Midbrain (tissue), 1 donor: ENCODE measurements around the gene ASH1L.
"Not testable (repeated sequence)": the region's sequence is repeated elsewhere in the genome, so short reads cannot be mapped to it uniquely, and the experiment has no call there.

Source experiments
- DNase-seq: peaks from one replicate; lab custom pipeline; 2025; lab: John Stamatoyannopoulos, UW

ASH1L gene

DNA sequence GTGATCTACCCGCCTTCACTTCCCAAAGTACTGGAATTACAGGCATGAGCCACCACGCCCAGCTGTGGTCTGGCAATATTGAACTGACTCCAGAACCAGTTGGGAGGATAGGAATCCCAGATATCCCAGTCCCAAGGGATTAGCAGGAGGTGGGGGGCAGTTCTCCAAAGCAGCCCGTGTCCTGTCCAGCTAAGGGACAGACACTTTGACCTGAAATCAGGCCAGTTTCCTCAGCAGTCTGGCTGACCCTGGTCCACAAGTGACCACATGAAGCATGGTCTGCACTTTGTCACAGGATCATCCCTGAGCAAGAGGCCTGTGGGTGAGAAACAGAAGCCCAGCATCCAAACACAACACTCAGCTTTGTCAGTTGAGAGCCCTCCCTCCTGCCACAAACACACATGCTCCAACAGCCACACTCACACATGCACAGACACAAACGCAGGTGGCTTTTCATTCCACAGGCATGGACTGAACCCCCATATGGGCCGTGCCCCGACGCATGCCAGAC, 256.7 kb downstream of the ASH1L start:
- no peak for DNase-seq

- DNase-seq: no peak
Measured at GRCh38 chr1:155304558-155305063, 258.0 kb downstream of the ASH1L start.

DNA sequence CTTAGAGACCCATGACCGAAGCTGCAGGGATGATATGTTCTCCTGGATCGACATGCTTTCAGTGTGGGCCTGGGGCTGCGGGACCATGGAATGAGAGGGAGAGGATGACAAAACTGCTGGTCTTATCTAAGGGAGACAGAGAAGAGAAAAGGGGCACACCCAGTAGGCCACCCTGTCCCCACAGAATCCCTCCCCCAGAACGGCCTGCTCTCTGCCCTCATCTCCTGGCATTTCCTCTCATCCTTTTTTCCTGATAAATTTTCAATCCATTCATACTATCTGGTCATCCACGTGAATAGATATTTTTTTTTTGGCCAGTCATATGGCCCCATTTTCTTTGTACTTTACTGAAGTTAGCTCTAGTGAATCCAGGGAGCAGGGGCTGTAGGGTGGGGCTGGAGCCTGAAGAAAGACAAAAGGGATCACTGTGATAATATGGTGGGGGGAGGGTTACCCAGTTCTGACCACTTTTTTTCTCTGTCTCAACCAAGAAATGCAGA, 261.2 kb downstream of the ASH1L start, which contains the start of gene PKLR:
PKLR (minus strand) TSS at position 97 of the 500 bp plus-strand sequence; CDS start at position 54, 43 bp downstream.
- no peak for DNase-seq

GRCh38 chr1:155300553-155301329, 261.9 kb downstream of the ASH1L start:
- DNase-seq: no peak

DNA sequence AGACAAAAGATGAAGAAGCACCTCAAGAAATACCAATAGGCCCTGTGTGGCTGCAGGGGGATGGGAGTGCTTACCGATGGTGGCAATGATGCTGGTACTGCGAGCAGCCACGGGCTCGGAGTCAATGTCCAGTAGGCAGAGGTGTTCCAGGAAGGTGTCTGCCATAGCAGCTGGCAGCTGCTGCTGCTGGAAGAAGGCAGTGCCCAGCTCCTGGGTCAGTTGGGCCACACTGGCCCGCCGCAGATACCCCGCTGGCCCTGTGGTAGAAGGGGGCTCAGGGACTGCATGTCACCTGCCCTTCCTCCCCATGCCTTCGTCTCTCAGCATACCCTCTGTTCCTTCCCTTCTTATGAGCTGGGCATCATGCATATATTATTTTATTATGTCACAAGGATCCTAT, 262.6 kb downstream of the ASH1L start:
- DNase-seq: no peak

DNA sequence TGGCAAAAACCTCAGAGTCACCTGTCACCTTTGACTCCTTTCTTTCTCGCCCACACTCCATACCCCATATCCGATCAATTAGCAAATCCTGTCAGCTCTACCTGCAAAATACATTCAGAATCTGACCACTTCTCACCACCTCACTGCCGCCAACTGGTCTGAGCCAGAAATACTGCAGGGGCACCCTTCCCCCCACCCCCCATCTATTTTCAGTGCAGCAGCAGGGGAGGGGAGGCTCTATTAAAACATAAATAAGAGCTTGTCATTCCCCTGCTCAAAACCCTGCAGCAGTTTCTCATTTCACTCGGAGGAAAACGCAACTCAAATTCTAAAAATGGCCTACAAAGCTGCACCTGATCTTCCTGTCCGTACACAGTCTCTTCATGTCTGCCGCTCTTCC, 265.2 kb downstream of the ASH1L start:
- DNase-seq: no peak

- DNase-seq: no peak
Measured at GRCh38 chr1:155296661-155297060, 265.9 kb downstream of the ASH1L start.

DNA sequence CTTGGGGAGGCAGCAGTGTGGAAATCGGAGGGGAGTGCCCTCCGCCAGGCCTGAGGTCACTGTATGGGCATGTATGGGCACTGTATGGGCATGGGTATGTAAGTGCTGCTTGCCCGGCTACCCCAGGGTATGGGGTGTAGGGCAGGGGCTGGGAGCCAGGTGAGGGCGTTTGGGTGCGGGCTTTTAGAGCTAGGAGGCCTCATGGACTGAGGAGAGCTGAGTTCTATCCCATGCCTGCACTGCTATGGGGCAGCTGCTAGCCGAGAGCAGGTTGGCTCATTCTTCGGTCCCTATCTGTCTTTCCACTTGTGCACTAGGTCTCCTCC, 266.7 kb downstream of the ASH1L start:
- no peak for DNase-seq

GRCh38 chr1:155295183-155295941, 267.2 kb downstream of the ASH1L start:
- DNase-seq: no peak

- DNase-seq: no peak
Measured at GRCh38 chr1:155294520-155295182, 268.0 kb downstream of the ASH1L start.

DNA sequence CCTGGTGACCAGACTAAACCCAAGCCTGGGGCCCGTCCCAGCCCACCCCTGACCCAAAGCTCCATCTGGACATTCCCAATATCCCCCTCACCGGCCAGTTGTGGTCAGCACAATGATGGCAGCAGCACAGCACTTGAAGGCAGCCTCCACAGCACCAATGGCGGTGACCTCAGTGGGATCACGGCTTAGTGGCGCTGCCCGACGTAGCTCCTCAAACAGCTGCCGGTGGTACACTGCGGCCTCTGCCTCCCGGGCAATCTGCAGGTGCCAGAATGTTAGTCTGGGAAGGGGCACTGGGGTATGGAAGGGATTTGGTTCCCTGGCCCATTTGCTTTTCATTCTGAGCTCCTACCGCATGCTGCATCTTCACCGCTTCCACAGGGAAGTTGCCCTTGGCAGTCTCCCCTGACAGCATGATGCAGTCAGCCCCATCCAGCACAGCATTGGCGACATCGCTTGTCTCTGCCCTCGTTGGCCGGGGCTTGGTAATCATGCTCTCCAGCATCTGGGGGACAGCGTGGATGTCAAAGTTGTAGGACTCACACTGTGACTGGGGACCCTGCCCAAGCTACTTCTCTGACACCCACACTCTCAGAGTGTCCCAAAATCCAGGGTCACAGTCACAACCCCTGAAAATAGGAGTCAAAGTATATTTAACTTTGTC, 269.4 kb downstream of the ASH1L start:
- DNase-seq: no peak

DNA sequence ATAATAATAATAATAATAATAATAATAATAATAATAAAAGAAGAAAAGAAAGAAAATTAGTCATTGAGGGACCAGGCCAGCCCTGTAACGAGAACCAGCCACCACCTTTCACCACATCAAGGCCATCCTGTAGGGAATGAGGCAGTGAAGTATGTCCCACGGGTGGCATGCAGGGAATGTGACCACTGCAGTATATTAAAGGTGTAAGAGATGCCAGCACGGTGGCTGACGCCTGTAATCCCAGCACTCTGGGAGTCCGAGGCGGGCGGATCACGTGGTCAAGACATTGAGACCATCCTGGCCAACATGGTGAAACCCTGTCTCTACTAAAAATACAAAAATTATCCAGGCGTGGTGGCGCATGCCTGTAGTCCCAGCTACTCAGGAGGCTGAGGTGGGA, 271.6 kb downstream of the ASH1L start:
- not testable (repeated sequence) for DNase-seq

DNA sequence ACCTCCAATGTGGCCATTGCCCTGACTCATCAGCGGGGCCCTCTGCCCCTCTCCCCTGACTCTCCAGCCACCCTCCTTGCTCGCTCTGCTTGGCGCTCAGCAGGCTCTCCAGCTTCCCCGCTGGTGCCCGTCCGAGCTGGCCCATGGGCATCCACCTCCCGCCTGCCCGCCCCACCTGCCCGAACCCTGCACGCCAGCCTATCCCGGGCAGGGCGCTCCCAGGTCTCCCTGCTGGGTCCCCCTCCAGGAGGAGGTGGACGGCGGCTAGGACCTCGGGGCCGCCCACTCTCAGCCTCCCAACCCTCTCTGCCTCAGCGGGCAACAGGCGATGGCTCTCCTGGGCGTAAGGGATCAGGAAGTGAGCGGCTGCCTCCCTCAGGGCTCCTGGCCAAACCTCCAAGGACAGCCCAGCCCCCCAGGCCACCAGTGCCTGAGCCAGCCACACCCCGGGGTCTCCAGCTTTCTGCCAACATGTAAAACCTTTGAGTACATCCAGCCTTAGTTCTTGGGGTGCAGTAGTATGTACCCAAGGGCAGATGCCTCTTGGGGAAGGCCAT, 274.5 kb downstream of the ASH1L start:
- no peak for DNase-seq

GRCh38 chr1:155286544-155286943, 276.1 kb downstream of the ASH1L start:
- no peak for DNase-seq

DNA sequence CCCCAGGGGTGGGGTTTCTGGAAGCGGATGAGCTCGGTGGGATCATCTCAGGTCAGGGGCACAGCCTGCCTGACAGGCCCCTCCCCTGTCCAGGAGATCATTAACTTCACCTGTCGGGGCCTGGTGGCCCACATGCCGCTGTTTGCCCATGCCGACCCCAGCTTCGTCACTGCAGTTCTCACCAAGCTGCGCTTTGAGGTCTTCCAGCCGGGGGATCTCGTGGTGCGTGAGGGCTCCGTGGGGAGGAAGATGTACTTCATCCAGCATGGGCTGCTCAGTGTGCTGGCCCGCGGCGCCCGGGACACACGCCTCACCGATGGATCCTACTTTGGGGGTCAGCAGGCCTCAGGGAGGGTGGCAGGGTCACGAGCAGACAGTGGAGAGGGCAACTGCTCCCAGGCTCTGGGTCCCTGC, 277.0 kb downstream of the ASH1L start:
- DNase-seq: no peak
